NCI-H524 (cell line): ENCODE data around the gene SYS1.
A peak's percentile ranks its signal among the peaks of the same experiment; 100 is the strongest.

Experiments used
- DNase-seq, 2 experiments: peaks; one replicate each; lab custom pipeline; 2025; lab: John Stamatoyannopoulos, UW

SYS1 gene

GRCh38 chr20:45355209-45356084 lies 7.5 kb upstream of the SYS1 start:
- DNase-seq: no peak

DNA sequence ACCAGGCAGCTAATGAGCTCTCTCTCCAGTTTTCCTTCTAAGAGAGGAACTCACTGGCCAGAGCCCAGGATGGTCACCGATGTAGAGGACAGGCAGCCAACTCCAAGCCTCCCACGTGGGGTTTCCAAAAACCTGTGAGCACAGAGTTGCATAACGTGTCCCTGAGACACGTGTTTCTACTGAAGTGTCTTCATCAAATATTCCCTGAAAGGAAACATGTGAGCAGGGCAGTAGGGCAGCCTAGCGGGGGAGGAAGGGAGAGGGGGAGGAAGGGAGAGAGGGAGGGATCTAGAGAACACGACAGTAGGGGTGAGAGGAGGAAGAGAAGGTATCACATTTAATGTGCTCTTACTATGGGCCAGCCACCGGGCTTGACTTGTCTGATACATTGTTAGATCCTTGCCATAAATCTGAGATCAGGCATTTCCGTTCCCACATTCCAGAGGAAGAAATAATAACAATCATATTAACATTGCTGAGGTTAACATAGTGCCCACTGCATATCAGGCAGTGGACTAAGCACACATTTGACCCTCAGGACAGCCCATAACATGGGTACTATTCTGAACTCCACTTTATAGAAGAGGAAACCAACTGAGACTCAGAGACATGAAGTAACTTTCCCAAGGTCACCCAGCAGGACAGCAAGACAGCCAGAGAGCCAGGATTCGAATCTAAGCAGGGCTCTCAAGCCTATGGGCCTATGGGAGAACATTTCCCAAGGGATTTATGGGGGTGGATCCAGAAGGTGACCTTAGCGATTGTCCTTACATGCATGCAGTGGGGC lies 4.5 kb upstream of the SYS1 start:
- no peak for DNase-seq

DNA sequence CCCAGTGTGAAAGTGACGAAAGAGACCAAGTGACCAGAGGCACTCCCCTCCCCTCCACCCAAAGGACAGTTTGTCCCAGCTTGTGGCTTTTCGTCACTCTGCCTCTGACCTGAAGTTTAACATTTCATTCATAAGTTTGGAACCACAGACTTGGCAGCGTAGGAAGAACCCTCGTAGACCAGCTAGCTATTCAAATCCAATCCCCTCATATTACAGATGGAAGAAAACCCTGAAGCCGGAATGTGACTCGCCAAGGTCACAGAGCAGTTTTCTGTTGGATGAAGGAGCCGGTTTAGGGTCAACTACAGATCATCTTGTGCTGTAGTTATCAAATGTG lies 3.9 kb upstream of the SYS1 start:
- DNase-seq: no peak

DNA sequence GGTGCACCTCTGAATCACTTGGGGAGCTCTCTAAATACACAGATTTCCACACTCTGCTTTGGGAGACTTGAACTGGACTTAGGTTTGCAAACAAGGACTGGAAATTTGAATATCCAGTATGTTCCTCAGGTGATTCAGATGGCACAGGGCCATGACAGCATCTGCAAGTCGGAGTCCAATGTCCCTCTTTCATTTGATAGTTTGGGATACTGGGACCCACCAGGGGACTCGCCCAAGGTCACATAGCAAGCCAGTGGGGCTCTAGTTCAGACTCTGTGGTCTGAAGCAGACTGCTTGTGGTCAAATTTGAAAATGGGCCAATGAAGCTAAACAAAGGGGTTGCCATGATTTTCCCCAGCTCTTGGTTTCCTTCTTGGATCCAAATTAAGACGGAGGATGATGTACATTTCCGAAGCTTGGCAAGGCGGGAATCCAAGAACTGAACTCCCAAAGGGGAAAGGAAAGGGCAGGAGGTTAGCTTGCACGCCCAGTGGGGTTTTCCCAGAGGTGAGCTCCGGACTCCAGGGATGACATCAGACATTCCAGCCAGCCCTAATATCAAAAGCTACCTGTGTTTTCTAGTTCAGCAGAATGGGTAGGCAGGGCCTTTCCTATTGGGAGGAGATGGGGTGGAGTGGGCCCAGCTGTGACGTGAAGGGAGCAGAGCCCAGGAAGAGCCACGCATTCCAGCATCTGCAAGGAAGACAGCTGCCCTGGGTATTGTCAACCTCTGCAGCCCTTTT lies 3.4 kb upstream of the SYS1 start:
- DNase-seq: no peak

DNA sequence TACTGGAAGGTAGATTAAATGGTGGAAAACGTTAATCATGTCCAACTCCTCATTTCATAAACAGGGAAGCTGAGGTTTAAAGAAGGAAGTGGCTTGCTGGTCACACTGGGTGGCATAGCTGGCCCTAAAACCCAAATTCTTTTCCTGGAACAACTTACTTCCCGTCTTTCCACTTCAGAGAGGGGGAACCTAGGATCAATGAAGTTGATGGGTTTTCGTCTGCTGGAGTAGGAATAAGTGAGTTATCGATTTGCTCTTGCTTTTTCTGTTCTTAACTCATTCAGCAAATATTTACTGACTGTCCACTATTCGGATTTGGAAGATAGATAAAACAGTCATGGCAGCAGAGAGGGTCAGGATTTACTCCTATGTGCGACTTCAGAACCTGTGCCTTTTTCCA lies 1.2 kb upstream of the SYS1 start:
- DNase-seq: no peak

- DNase-seq: no peak
Observed at GRCh38 chr20:45363611-45364492, 896 bp downstream of the SYS1 start.

- no peak for DNase-seq
Observed at GRCh38 chr20:45365444-45365970, 2.6 kb downstream of the SYS1 start.

DNA sequence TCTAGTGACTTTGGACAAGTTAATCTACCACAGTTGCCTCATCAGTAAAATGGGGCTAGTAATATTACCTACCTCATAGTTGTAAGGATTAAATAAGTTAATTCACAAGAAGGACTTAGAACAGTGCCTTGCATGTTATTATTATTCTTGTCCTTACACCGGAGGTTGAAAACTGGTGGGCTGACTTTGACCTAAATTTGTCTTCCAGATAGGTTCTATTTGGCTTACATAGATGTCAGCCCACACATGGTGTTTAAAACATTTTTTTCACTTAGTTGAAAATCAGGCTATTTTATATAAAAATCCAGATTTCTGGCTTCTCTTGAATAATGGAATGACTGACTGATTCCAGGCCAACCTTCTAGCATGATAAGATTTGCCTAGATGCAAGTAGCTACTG lies 3.2 kb downstream of the SYS1 start:
- no peak for DNase-seq

DNA sequence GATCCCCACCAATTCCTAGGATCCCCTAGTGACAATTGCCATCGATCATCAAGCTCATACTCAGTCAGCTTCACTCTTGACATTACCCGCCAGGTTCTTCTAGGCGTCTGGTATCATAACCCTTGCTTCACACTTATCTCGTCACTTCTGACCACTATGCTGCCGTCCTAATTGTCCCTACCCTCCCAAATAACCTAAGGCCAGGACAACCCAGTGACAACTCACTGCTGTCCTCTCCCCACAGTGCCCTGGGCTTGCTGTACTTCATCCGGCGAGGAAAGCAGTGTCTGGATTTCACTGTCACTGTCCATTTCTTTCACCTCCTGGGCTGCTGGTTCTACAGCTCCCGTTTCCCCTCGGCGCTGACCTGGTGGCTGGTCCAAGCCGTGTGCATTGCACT lies 3.7 kb downstream of the SYS1 start:
- DNase-seq: no peak

- no peak for DNase-seq
Observed at GRCh38 chr20:45367126-45367525, 4.2 kb downstream of the SYS1 start.

GRCh38 chr20:45368221-45368980 lies 5.4 kb downstream of the SYS1 start:
- DNase-seq: no peak

DNA sequence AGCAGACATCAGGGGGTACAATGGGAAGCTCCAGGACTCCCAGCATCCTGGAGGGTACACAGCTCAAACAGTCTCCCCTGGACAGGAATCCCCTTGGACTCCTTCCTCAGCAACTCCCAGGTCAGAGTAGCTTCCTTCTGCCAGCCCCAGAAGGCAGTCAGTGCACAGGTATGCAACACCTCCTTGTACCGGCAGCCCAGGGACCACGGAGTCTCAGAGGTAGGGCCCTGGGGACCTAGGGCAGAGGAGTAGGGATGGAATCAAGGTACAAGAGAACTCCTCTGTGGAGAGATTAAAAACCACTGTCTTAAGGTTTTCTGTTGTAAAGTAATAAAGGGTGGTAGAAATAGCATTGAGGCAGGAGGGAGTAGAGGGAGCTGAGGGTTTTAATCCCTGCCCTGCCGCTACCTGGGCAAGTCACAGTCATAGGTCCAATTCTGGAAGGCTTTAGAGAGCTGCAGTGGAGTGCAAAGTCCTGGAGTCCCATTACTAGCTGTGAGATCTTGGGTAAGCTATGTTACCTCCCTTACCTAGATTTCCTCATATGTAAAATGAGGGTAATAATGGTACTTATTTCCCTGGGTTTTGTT lies 7.7 kb downstream of the SYS1 start:
- DNase-seq: no peak

DNA sequence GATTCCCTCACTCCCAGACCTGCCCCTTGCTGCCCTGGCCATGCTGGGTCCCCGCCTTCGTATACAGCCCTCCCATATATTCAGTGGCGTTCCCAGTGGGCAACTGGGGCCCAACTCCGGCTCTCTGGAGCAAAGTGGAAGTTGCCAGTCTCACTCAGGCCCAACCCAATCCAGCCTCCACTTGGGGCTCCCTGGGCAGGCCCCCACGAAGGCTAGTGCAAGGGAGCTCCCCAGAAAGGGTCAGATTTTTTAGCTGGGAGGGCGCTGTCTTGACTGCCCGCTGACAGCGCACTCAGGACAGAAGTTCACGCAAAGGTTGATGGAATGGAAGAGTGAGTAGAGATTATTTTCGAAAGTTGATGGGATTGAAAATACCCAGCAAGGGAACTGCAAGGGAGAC lies 9.3 kb downstream of the SYS1 start:
- DNase-seq: no peak

- no peak for DNase-seq
Observed at GRCh38 chr20:45372646-45373352, 9.8 kb downstream of the SYS1 start.

DNA sequence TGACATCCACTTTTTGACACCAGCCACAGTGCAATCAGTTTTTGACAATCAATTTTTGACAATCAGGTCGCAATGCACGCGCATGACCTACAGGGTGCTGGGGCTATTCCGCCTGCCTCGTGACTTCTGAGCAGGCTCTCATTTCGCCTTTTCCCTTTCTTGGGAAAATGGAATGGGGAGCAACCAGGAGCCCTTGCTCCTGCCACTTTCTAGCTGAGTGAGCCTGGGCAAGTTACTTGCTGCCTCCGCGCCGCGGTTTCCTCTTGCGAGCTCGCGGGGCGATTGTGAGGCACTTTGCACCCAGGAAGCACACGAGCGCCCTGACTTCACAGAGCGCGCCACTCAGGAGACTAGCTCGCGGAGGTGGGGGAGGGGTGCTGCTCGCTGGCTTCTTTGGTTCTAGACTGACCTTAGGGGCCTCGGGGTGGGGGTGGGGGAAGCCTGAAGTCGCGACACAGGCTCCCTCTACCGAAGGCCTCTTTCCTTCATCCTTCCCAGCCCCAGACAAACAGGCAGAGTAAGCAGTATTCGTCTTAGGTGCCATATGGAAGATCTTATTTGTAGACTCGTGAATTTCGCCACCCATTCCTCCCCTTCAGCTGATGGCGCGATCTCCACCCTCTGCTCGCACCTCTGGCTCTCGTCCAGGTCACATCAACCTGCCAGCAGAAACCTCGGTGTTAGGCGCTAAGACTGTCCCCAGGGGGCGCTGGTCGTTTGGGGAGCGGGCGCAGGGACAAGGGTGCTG lies 10.6 kb downstream of the SYS1 start:
- peak; percentile 52 to 79 for DNase-seq

DNA sequence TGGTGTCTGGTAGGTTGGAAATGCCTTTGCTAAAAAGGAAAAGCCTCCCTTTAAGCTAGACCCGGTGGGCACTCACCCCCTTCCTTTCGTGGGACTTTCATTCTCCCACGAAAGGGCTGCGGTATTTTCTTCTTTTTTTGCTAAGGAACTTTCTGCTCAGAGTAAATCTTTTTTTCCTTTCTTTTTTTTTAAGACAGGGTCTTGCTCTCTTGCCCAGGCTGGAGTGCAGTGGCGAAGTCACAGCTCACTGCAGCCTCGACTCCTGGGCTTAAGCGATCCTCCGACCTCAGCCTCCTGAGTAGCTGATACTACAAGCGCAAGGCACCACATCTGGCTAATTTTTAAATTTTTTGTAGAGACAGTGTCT lies 11.1 kb downstream of the SYS1 start:
- DNase-seq: no peak

- DNase-seq: no peak
Observed at GRCh38 chr20:45374966-45375365, 12.0 kb downstream of the SYS1 start.

- DNase-seq: no peak
Observed at GRCh38 chr20:45377269-45377668, 14.3 kb downstream of the SYS1 start.

DNA sequence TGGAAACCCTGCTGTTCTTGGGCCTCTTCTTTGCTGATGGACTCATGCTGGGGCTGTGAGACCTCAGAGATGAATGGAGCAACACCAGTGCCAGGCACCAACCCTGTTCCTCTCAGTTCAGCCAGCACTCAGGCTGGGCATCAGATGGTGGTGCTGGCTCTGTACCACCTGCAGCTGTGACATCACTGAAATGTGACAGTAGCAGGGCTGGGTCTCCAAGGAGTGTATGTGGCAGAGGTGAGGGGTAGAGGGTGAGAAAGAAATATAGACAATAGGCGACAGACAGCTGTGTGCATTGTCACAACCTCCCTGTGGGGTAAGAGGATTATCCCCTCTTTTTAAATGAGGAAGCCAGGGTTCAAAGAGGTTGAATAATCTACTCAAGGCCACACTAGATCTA lies 15.2 kb downstream of the SYS1 start, which contains the start of gene TP53TG5:
TSS of gene TP53TG5 (minus strand) at position 135 of the 400 bp plus-strand sequence. CDS start at position 46, 89 bp downstream.
- no peak for DNase-seq
